H1 (cell line): Measurements from ENCODE around the gene SPOCD1. TPM values are rescaled to one million over a fixed set of nuclear protein-coding genes. Genes with fewer than 3 reads are reported as not detected.

Source experiments
- CTCF ChIA-PET: fragments of 300-600 bp; sonication (Branson Sonifier 250); formaldehyde crosslinking; loops from one replicate; lab custom pipeline; 2021; ENCODE audit not compliant: partially characterized antibody; lab: Charles Lee
- POLR2A ChIA-PET: fragments of 300-600 bp; sonication (Branson Sonifier 250); formaldehyde crosslinking; loops from one replicate; lab custom pipeline; 2021; ENCODE audit warnings: inconsistent platforms; ENCODE audit not compliant: partially characterized antibody; lab: Charles Lee
- DNase-seq, 2 experiments: peaks; one replicate each; pipeline versions ENCODE4 v3.0.0 to v3.0.0-alpha.2; 2010 to 2022; ENCODE audit warnings: low spot score in 2 of 2, low read depth in 1 of 2, mixed read lengths in 1 of 2
- FAIRE-seq: peaks from 2 replicates; lab custom pipeline; 2011; peaks lifted over from hg19 to GRCh38; lab: Jason Lieb, UNC
- H2AFZ ChIP-seq: 2 replicates; pipeline ENCODE4 v1.8.1; 2012; ENCODE audit warnings: low read length, inconsistent platforms
- H2AK5ac ChIP-seq: 2 replicates; pipeline ENCODE4 v1.6.1; 2013; ENCODE audit warnings: low read depth, low read length
- H2BK120ac ChIP-seq: replicated peaks from 2 replicates; pipeline ENCODE3; 2013; ENCODE audit warnings: low read depth, low read length, inconsistent platforms
- H2BK12ac ChIP-seq: 2 replicates; pipeline ENCODE4 v1.6.1; 2013; ENCODE audit warnings: low read depth, low read length
- H2BK15ac ChIP-seq: 2 replicates; pipeline ENCODE4 v1.6.1; 2013; ENCODE audit warnings: low read length
- H2BK20ac ChIP-seq: 2 replicates; pipeline ENCODE4 v1.6.1; 2013; ENCODE audit warnings: low read length
- H2BK5ac ChIP-seq: 2 replicates; pipeline ENCODE4 v1.6.1; 2013; ENCODE audit warnings: low read depth, low read length
- H3K14ac ChIP-seq: 2 replicates; pipeline ENCODE4 v1.6.1; 2013; ENCODE audit warnings: inconsistent platforms; ENCODE audit not compliant: insufficient read length
- H3K18ac ChIP-seq: 2 replicates; pipeline ENCODE4 v1.6.1; 2013; ENCODE audit warnings: low read length; ENCODE audit errors: extremely low read depth
- H3K23ac ChIP-seq: 2 replicates; pipeline ENCODE4 v1.6.1; 2013; ENCODE audit warnings: inconsistent platforms; ENCODE audit not compliant: insufficient read length
- H3K23me2 ChIP-seq: 2 replicates; pipeline ENCODE4 v1.6.1; 2013; ENCODE audit warnings: low read depth, low read length
- H3K27ac ChIP-seq: 2 replicates; pipeline ENCODE4 v1.6.1; 2011; ENCODE audit warnings: low read depth, low read length, inconsistent platforms
- H3K27me3 ChIP-seq, 4 experiments: replicated peaks in 1 of 4; 1 replicate in 1 of 4; 2 replicates in 3 of 4; pipeline versions ENCODE4 v1.6.1 to v1.8.1; 2011 to 2013; ENCODE audit warnings: low read length in 3 of 4, mild to moderate bottlenecking in 3 of 4, inconsistent platforms in 2 of 4, mixed read lengths in 2 of 4, moderate library complexity in 1 of 4; ENCODE audit not compliant: control insufficient read depth in 3 of 4, insufficient read depth in 3 of 4; ENCODE audit errors: extremely low read depth in 1 of 4
- H3K36me3 ChIP-seq, 4 experiments: 2 replicates each; pipeline versions ENCODE4 v1.6.1 to v1.8.1; 2011 to 2013; ENCODE audit warnings: mild to moderate bottlenecking in 4 of 4, low read length in 3 of 4, moderate library complexity in 2 of 4, control low read depth in 1 of 4, inconsistent platforms in 1 of 4; ENCODE audit not compliant: insufficient read depth in 4 of 4, control insufficient read depth in 2 of 4
- H3K4ac ChIP-seq: replicated peaks from 2 replicates; pipeline ENCODE3; 2013; ENCODE audit warnings: low read length, low read depth, mixed read lengths, inconsistent platforms; ENCODE audit not compliant: insufficient read length
- H3K4me1 ChIP-seq, 4 experiments: replicated peaks in 1 of 4; 1 replicate in 1 of 4; 2 replicates in 3 of 4; pipeline versions ENCODE4 v1.6.1 to v1.8.1; 2011 to 2013; ENCODE audit warnings: low read length in 3 of 4, inconsistent platforms in 2 of 4, mixed read lengths in 1 of 4; ENCODE audit not compliant: insufficient read depth in 4 of 4, control insufficient read depth in 3 of 4
- H3K4me2 ChIP-seq, 2 experiments: 2 replicates each; pipeline versions ENCODE4 v1.6.1 to v1.8.1; 2011 to 2013; ENCODE audit warnings: low read depth in 2 of 2, low read length in 2 of 2, control low read depth in 1 of 2, inconsistent platforms in 1 of 2, mild to moderate bottlenecking in 1 of 2; ENCODE audit not compliant: insufficient read depth in 1 of 2
- H3K4me3 ChIP-seq, 4 experiments: fragments of 200-600, 300-600 bp in 1 of 4; sonication (generic), shearing (Covaris generic), sonication (Bioruptor Twin) in 1 of 4; 2 replicates each; pipeline versions ENCODE4 v1.5.1 to v1.8.1; 2011 to 2016; ENCODE audit warnings: low read length in 4 of 4, low read depth in 3 of 4, control low read depth in 2 of 4, inconsistent platforms in 2 of 4, mild to moderate bottlenecking in 2 of 4, mixed read lengths in 1 of 4, moderate library complexity in 1 of 4; ENCODE audit not compliant: insufficient read depth in 2 of 4; ENCODE audit errors: extremely low read depth in 1 of 4
- H3K56ac ChIP-seq: replicated peaks from 2 replicates; pipeline ENCODE3; 2013; ENCODE audit warnings: low read depth, mild to moderate bottlenecking, mixed read lengths, low read length, inconsistent platforms; ENCODE audit not compliant: insufficient read length
- H3K79me1 ChIP-seq: 2 replicates; pipeline ENCODE4 v1.6.1; 2013; ENCODE audit warnings: low read depth, low read length, control low read depth
- H3K79me2 ChIP-seq, 2 experiments: 2 replicates each; pipeline versions ENCODE4 v1.6.1 to v1.8.1; 2012 to 2013; ENCODE audit warnings: low read length in 2 of 2, mild to moderate bottlenecking in 2 of 2, inconsistent platforms in 1 of 2; ENCODE audit not compliant: insufficient read depth in 2 of 2, control insufficient read depth in 1 of 2
- H3K9ac ChIP-seq, 4 experiments: replicated peaks in 1 of 4; 1 replicate in 1 of 4; 2 replicates in 3 of 4; pipeline versions ENCODE4 v1.6.1 to v1.8.1; 2011 to 2013; ENCODE audit warnings: low read depth in 3 of 4, low read length in 3 of 4, control low read depth in 2 of 4, mild to moderate bottlenecking in 2 of 4, moderate library complexity in 2 of 4, inconsistent platforms in 1 of 4; ENCODE audit errors: extremely low read depth in 1 of 4
- H3K9me3 ChIP-seq, 2 experiments: 2 replicates each; pipeline versions ENCODE4 v1.6.1 to v1.8.1; 2012 to 2013; ENCODE audit warnings: mild to moderate bottlenecking in 2 of 2, moderate library complexity in 2 of 2, control low read depth in 1 of 2, inconsistent platforms in 1 of 2, low read depth in 1 of 2, low read length in 1 of 2, mixed read lengths in 1 of 2; ENCODE audit not compliant: insufficient read depth in 2 of 2
- H4K20me1 ChIP-seq, 2 experiments: replicated peaks in 1 of 2; 2 replicates each; pipeline versions ENCODE3 to v1.8.1; 2011 to 2013; ENCODE audit warnings: inconsistent platforms in 2 of 2, low read length in 2 of 2, mild to moderate bottlenecking in 1 of 2; ENCODE audit not compliant: insufficient read depth in 2 of 2, control insufficient read depth in 1 of 2
- H4K5ac ChIP-seq: 2 replicates; pipeline ENCODE4 v1.6.1; 2013; ENCODE audit warnings: low read length, low read depth, mixed read lengths, inconsistent platforms; ENCODE audit not compliant: insufficient read length
- H4K8ac ChIP-seq: 2 replicates; pipeline ENCODE4 v1.8.0; 2013; ENCODE audit warnings: mild to moderate bottlenecking, moderate library complexity, low read length, inconsistent platforms; ENCODE audit not compliant: insufficient read depth; ENCODE audit errors: extremely low read depth
- H4K91ac ChIP-seq: replicated peaks from 2 replicates; pipeline ENCODE3; 2013; ENCODE audit warnings: low read length, mixed read lengths, inconsistent platforms; ENCODE audit not compliant: insufficient read length
- EP300 ChIP-seq, 2 experiments: IDR thresholded peaks; 1 replicate in 1 of 2; 2 replicates in 1 of 2; pipeline ENCODE4 v1.6.1; 2011 to 2012; ENCODE audit warnings: low read depth in 2 of 2, low read length in 2 of 2, mild to moderate bottlenecking in 2 of 2, borderline replicate concordance in 1 of 2, inconsistent platforms in 1 of 2, moderate library complexity in 1 of 2
- HDAC6 ChIP-seq: IDR thresholded peaks from one replicate; pipeline ENCODE4 v1.7.1; 2012; ENCODE audit warnings: low read depth, mild to moderate bottlenecking, inconsistent platforms, low read length, moderate library complexity
- MAX ChIP-seq: IDR thresholded peaks from 2 replicates; pipeline ENCODE4 v1.6.1; 2012; ENCODE audit warnings: inconsistent platforms
- SIN3A ChIP-seq, 2 experiments: IDR thresholded peaks in 1 of 2; conservative IDR thresholded peaks in 1 of 2; 2 replicates each; pipeline ENCODE4 v1.6.1; 2011 to 2012; ENCODE audit warnings: low read length in 2 of 2, improper control_type of control experiment in 1 of 2, low read depth in 1 of 2, mild to moderate bottlenecking in 1 of 2
- SRF ChIP-seq: IDR thresholded peaks from 2 replicates; pipeline ENCODE4 v1.6.1; 2011; ENCODE audit warnings: mild to moderate bottlenecking, low read depth, low read length, moderate library complexity
- WGBS, 2 experiments: shearing (Covaris generic) in 1 of 2; methylation state at CpG; one replicate each; pipeline versions ENCODE4 v1.1.6 to v1.1.7; 2013 to 2015; ENCODE audit warnings: low lambda C conversion rate in 2 of 2, mixed read lengths in 2 of 2, inconsistent platforms in 1 of 2, low coverage in 1 of 2, missing lambda C conversion rate in 1 of 2; ENCODE audit not compliant: insufficient replicate concordance in 2 of 2, insufficient coverage in 1 of 2, insufficient read length in 1 of 2; ENCODE audit errors: extremely low coverage in 1 of 2, missing lambda C conversion rate in 1 of 2; 5-methylcytosine and 5-hydroxymethylcytosine counted together
- polyA plus RNA-seq, 7 experiments: library from polyadenylated mRNA; depleted of rRNA in 3 of 7; stranded (reverse) in 5 of 7; unstranded in 2 of 7; fragments of >200 nt in 5 of 7; fragments of 200-250 nt in 2 of 7; gene quantifications; 1 replicate in 5 of 7; 2 replicates in 1 of 7; 4 replicates in 1 of 7; pipeline versions ENCODE4 v1.2.1 to v1.2.3, GENCODE V29; 2011 to 2013; ENCODE audit warnings: missing spikeins in 2 of 7, mixed read lengths in 2 of 7
- total RNA-seq: library from RNA; stranded (reverse); fragmentation: NEBNext Ultra II Directional; extraction: Animal tissue kit (Norgen Biotek cat#: 25700); gene quantifications from 2 replicates; pipeline ENCODE4 v1.2.1, GENCODE V29; 2021
- TF ChIP-seq, protein P1 (sequence below): IDR thresholded peaks from 2 replicates; pipeline ENCODE4 v1.6.1; 2011; ENCODE audit warnings: low read depth, mild to moderate bottlenecking, low read length; ENCODE audit not compliant: insufficient read depth

Gene SPOCD1
- total and polyA plus RNA-seq, 2 of the 8 experiments (the other 6 are each of a cell fraction or from before 2014, with no cell fraction given): 1.8 to 2.9 TPM

- H2BK5ac ChIP-seq: no peak overlapping the region
- DNase-seq: peak; percentile 60 to 100
- ChIA-PET CTCF (interaction anchor here (0.6 to 8.3 kb wide), 62 partner anchors 10 to 277 kb away, joined by 3 to 206 read pairs (median 5); partner anchors contain the start of genes ADGRB2, COL16A1 and PEF1), POLR2A (interaction anchor here (0.8 to 2.8 kb wide), 14 partner anchors 10 to 144 kb away, joined by 3 to 13 read pairs (median 6); partner anchors contain the start of genes ADGRB2, PEF1 and SPOCD1)
- H3K23me2 ChIP-seq: peaks cover 10% of the 10 kb centered on the region
- no peak overlapping the region for H4K5ac ChIP-seq
- no peak for FAIRE-seq
- no peak overlapping the region for H4K91ac ChIP-seq
- H2BK12ac ChIP-seq: peak overlapping the region; percentile 92
- H3K14ac ChIP-seq: no peak overlapping the region
- H3K9me3 ChIP-seq: no peaks in the 10 kb centered on the region
- H4K20me1 ChIP-seq: no peaks in the 10 kb centered on the region
- no peaks in the 10 kb centered on the region for H3K79me1 ChIP-seq
- no peak overlapping the region for H3K56ac ChIP-seq
- no peak overlapping the region for H2BK20ac ChIP-seq
- H3K18ac ChIP-seq: peak overlapping the region; percentile 60
- peak overlapping the region; percentile 84 for H2BK120ac ChIP-seq
- no peaks in the 10 kb centered on the region for H3K79me2 ChIP-seq
- peak overlapping the region; percentile 81 for H2BK15ac ChIP-seq
- no peak overlapping the region for H2AK5ac ChIP-seq
- H3K4me2 ChIP-seq: peak overlapping the region in 1 of 2 experiments; percentile 90; a peak in 2 of 4 replicates
- H4K8ac ChIP-seq: no peak overlapping the region; the same call in none of the 2 replicates
- no peaks in the 10 kb centered on the region for H3K27me3 ChIP-seq
- H3K23ac ChIP-seq: no peak overlapping the region
- H3K36me3 ChIP-seq: no peaks in the 10 kb centered on the region
- H3K27ac ChIP-seq: no peak overlapping the region
- peak overlapping the region; percentile 39 for H3K4ac ChIP-seq
- H3K4me1 ChIP-seq: peaks cover 3 to 8% (median 4%) of the 10 kb centered on the region in 4 experiments; a peak in 5 of 7 replicates
- WGBS, 2 experiments: 40% methylated on average over 13 of the region's 26 CpGs; no CpG with 5 or more reads in 1 of the 2 experiments
- H3K4me3 ChIP-seq: peak overlapping the region; percentile 79 to 89 (median 88); a peak in 6 of 8 replicates
- no peak overlapping the region for H3K9ac ChIP-seq
- 0 out of 2 replicates have a peak overlapping the region, but pooled peaks have one; percentile 20 for H2AFZ ChIP-seq
- TF ChIP-seq HDAC6: no peak
- peak; percentile 47; the same call in 1 of the 2 replicates for TF ChIP-seq MAX
- TF ChIP-seq EP300 (IDR thresholded peaks at IDR 0.05; ENCODE audit: borderline replicate concordance in 1 of 2, low read depth in 2 of 2, low read length in 2 of 2): peak in 1 of 2 experiments; percentile 42; a peak in 1 of 3 replicates
- 0 out of 2 replicates have a peak, but pooled peaks have one; percentile 11 for TF ChIP-seq SRF
- peak in 1 of 2 experiments; percentile 66; a peak in 1 of 4 replicates for TF ChIP-seq SIN3A (conservative IDR thresholded peaks at IDR 0.05 in 1 of 2, IDR thresholded peaks at IDR 0.05 in 1 of 2; ENCODE audit: low read depth in 1 of 2, low read length in 2 of 2)
- TF ChIP-seq, protein P1, sequence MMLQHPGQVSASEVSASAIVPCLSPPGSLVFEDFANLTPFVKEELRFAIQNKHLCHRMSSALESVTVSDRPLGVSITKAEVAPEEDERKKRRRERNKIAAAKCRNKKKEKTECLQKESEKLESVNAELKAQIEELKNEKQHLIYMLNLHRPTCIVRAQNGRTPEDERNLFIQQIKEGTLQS: no peak
These were observed 26.4 kb downstream of the SPOCD1 start for GRCh38 chr1:31789259-31790065.
